Ishikawa (cell line): ENCODE measurements around the gene EXOSC1.

Experiments used
- CEBPB ChIP-seq: IDR thresholded peaks from 2 replicates; pipeline ENCODE4 v1.6.1; 2012
- CREB1 ChIP-seq: IDR thresholded peaks from 2 replicates; pipeline ENCODE4 v1.6.1; 2012; ENCODE audit warnings: low read depth
- EGR1 ChIP-seq: IDR thresholded peaks from 2 replicates; pipeline ENCODE4 v1.6.1; 2012
- EP300 ChIP-seq: IDR thresholded peaks from 2 replicates; pipeline ENCODE4 v1.6.1; 2012; ENCODE audit warnings: borderline replicate concordance
- FOXM1 ChIP-seq: IDR thresholded peaks from 2 replicates; pipeline ENCODE4 v1.6.1; 2012; ENCODE audit warnings: low read depth, borderline replicate concordance
- MAX ChIP-seq: IDR thresholded peaks from 2 replicates; pipeline ENCODE4 v1.6.1; 2012
- NFIC ChIP-seq: IDR thresholded peaks from 2 replicates; pipeline ENCODE4 v1.6.1; 2012
- RAD21 ChIP-seq: IDR thresholded peaks from 2 replicates; pipeline ENCODE4 v1.6.1; 2012; ENCODE audit warnings: low read depth
- REST ChIP-seq: IDR thresholded peaks from 2 replicates; pipeline ENCODE4 v1.6.1; 2012; ENCODE audit warnings: low read depth, mild to moderate bottlenecking
- TAF1 ChIP-seq: IDR thresholded peaks from 2 replicates; pipeline ENCODE4 v1.6.1; 2012; ENCODE audit warnings: low read depth, mild to moderate bottlenecking
- TCF12 ChIP-seq: IDR thresholded peaks from 2 replicates; pipeline ENCODE4 v1.6.1; 2012; ENCODE audit warnings: low read depth
- TEAD4 ChIP-seq: IDR thresholded peaks from 2 replicates; pipeline ENCODE4 v1.6.1; 2012
- USF1 ChIP-seq: IDR thresholded peaks from 2 replicates; pipeline ENCODE4 v1.6.1; 2012
- YY1 ChIP-seq: IDR thresholded peaks from 2 replicates; pipeline ENCODE4 v1.6.1; 2012; ENCODE audit warnings: low read depth
- ZBTB7A ChIP-seq: IDR thresholded peaks from 2 replicates; pipeline ENCODE4 v1.6.1; 2012; ENCODE audit warnings: low read depth

The EXOSC1 gene

GRCh38 chr10:97459111-97459510, 13.3 kb upstream of the EXOSC1 start:
- TF ChIP-seq NFIC (no peak), CEBPB (no peak), REST (no peak), FOXM1 (no peak), MAX (no peak)

- no peak for TF ChIP-seq CREB1
Measured at GRCh38 chr10:97456686-97457065, 10.9 kb upstream of the EXOSC1 start.

- TF ChIP-seq EP300 (no peak), YY1 (no peak), ZBTB7A (no peak), CREB1 (no peak), CEBPB (no peak), RAD21 (no peak), TAF1 (no peak), TCF12 (no peak), TEAD4 (no peak), USF1 (no peak)
Measured at GRCh38 chr10:97456034-97456685, 10.4 kb upstream of the EXOSC1 start.

- TF ChIP-seq MAX = no peak
- TF ChIP-seq NFIC = peak; percentile 68
Measured at GRCh38 chr10:97454330-97455036, 8.7 kb upstream of the EXOSC1 start.

GRCh38 chr10:97452352-97452751, 6.5 kb upstream of the EXOSC1 start:
- TF ChIP-seq MAX (no peak), NFIC (no peak), EP300 (no peak), TCF12 (no peak), ZBTB7A (no peak), FOXM1 (no peak), YY1 (no peak), RAD21 (no peak), TAF1 (no peak), CREB1 (no peak), USF1 (no peak)

GRCh38 chr10:97451605-97452004, 5.8 kb upstream of the EXOSC1 start:
- no peak for TF ChIP-seq YY1
- no peak for TF ChIP-seq TEAD4
- TF ChIP-seq EP300 = no peak
- TF ChIP-seq EGR1 = no peak
- no peak for TF ChIP-seq NFIC
- no peak for TF ChIP-seq REST
- no peak for TF ChIP-seq USF1
- TF ChIP-seq RAD21 = no peak
- TF ChIP-seq CREB1 = no peak
- TF ChIP-seq CEBPB = no peak
- TF ChIP-seq TCF12 = no peak
- no peak for TF ChIP-seq MAX
- TF ChIP-seq TAF1 = no peak
- TF ChIP-seq ZBTB7A = no peak
- TF ChIP-seq FOXM1 = no peak
